Parathyroid adenoma (tissue), 2 donors: Measurements from ENCODE around the gene ULK4.

Source experiments
- H2AFZ ChIP-seq: fragments of 300-600 bp; sonication (generic); one replicate; pipeline ENCODE4 v1.7.0; 2017; ENCODE audit warnings: antibody characterized with exemption, mild to moderate bottlenecking
- H3K27ac ChIP-seq: fragments of 300-600 bp; sonication (generic); one replicate; pipeline ENCODE4 v1.7.0; 2017
- H3K27me3 ChIP-seq: fragments of 300-600 bp; sonication (generic); one replicate; pipeline ENCODE4 v1.7.0; 2017; ENCODE audit warnings: low read length; ENCODE audit not compliant: control insufficient read depth, insufficient read depth
- H3K36me3 ChIP-seq: fragments of 300-600 bp; sonication (generic); one replicate; pipeline ENCODE4 v1.7.0; 2017; ENCODE audit warnings: low read length; ENCODE audit not compliant: control insufficient read depth, insufficient read depth
- H3K4me1 ChIP-seq: fragments of 300-600 bp; sonication (generic); one replicate; pipeline ENCODE4 v1.7.0; 2017; ENCODE audit warnings: control low read depth
- H3K4me2 ChIP-seq: fragments of 300-600 bp; sonication (generic); one replicate; pipeline ENCODE4 v1.7.0; 2017; ENCODE audit warnings: low read length
- H3K4me3 ChIP-seq: fragments of 300-600 bp; sonication (generic); one replicate; pipeline ENCODE4 v1.7.0; 2017; ENCODE audit warnings: low read depth, low read length
- H3K79me2 ChIP-seq: fragments of 300-600 bp; sonication (generic); one replicate; pipeline ENCODE4 v1.7.0; 2017; ENCODE audit warnings: control low read depth
- H3K9ac ChIP-seq: fragments of 300-600 bp; sonication (generic); one replicate; pipeline ENCODE4 v1.7.0; 2017; ENCODE audit warnings: mild to moderate bottlenecking
- H3K9me3 ChIP-seq: fragments of 300-600 bp; sonication (generic); one replicate; pipeline ENCODE4 v1.7.0; 2017; ENCODE audit warnings: low read length; ENCODE audit not compliant: control insufficient read depth
- CTCF ChIP-seq: fragments of 300-600 bp; sonication (generic); IDR thresholded peaks from one replicate; pipeline ENCODE4 v1.7.0; 2017; ENCODE audit warnings: antibody characterized with exemption, mild to moderate bottlenecking
- donor health status: primary hyperparathyroidism.

ULK4 gene

DNA sequence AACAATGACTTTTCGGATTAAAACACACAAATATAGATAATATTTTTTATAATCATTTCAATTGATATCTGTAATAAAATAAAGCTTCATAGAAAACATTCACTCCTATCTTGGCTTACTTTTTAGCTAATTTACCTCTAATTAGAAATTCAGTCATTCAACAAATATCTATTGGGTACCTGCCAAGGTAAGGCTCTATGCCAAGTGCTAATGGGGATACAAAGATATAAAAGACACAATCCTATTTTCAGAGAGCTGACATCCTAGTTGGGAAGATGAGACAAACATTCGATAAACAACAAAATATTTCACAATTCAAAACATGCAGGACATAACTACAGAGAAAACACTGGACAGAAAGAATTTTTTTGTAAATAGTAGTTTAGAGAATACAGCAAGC lies 63.3 kb downstream of the ULK4 start:
- TF ChIP-seq CTCF = no peak
- H3K27me3 ChIP-seq = no peaks in the 10 kb centered on the region
- H3K79me2 ChIP-seq = no peaks in the 10 kb centered on the region
- H3K9me3 ChIP-seq = no peaks in the 10 kb centered on the region
- no peak overlapping the region for H3K27ac ChIP-seq
- H3K9ac ChIP-seq = no peak overlapping the region
- no peak overlapping the region for H3K4me2 ChIP-seq
- H3K36me3 ChIP-seq = no peaks in the 10 kb centered on the region
- no peak overlapping the region for H2AFZ ChIP-seq
- no peak overlapping the region for H3K4me3 ChIP-seq
- no peaks in the 10 kb centered on the region for H3K4me1 ChIP-seq

GRCh38 chr3:41893977-41894376 lies 67.9 kb downstream of the ULK4 start:
- Histone ChIP-seq H3K27ac (no peak overlapping the region), H3K79me2 (no peaks in the 10 kb centered on the region), H3K27me3 (no peaks in the 10 kb centered on the region), H3K4me2 (no peak overlapping the region), H3K9me3 (no peaks in the 10 kb centered on the region), H3K4me3 (no peak overlapping the region), H3K9ac (no peak overlapping the region), H2AFZ (no peak overlapping the region), H3K4me1 (peaks cover 4% of the 10 kb centered on the region), H3K36me3 (no peaks in the 10 kb centered on the region)
- TF ChIP-seq CTCF = peak; percentile 57

GRCh38 chr3:41888368-41889076 lies 73.4 kb downstream of the ULK4 start:
- TF ChIP-seq CTCF = no peak
- Histone ChIP-seq H3K27ac (no peak overlapping the region), H3K4me1 (peaks cover 4% of the 10 kb centered on the region), H3K4me2 (no peak overlapping the region), H3K9me3 (no peaks in the 10 kb centered on the region), H3K36me3 (no peaks in the 10 kb centered on the region), H3K79me2 (no peaks in the 10 kb centered on the region), H3K27me3 (no peaks in the 10 kb centered on the region), H3K9ac (no peak overlapping the region), H3K4me3 (no peak overlapping the region), H2AFZ (no peak overlapping the region)

DNA sequence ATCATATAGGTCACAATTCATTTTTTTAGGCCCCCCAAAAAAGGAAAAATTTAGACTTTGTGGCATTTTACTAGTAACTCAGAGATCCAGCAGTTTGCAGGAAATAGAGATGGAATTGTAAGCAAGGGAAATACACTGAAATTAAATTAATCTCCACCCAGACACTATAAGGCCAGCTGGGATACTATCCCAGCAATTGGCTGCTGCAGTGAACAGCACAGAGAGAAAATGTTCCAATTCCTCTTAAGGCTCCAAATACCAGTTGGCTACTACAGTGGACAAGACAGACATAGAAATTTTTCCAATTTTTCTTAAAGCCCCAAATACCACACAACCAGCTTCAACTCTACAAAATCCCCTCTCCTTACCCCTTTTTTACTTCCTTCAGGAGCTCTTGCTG lies 78.9 kb downstream of the ULK4 start:
- no peak overlapping the region for H3K9ac ChIP-seq
- no peak overlapping the region for H2AFZ ChIP-seq
- H3K27me3 ChIP-seq = no peaks in the 10 kb centered on the region
- no peak overlapping the region for H3K4me3 ChIP-seq
- no peak for TF ChIP-seq CTCF
- no peaks in the 10 kb centered on the region for H3K79me2 ChIP-seq
- no peaks in the 10 kb centered on the region for H3K9me3 ChIP-seq
- H3K36me3 ChIP-seq = no peaks in the 10 kb centered on the region
- H3K4me2 ChIP-seq = no peak overlapping the region
- H3K27ac ChIP-seq = no peak overlapping the region
- no peaks in the 10 kb centered on the region for H3K4me1 ChIP-seq

- Histone ChIP-seq H3K9me3 (no peaks in the 10 kb centered on the region), H3K4me1 (no peaks in the 10 kb centered on the region), H3K27me3 (no peaks in the 10 kb centered on the region), H2AFZ (no peak overlapping the region), H3K9ac (no peak overlapping the region), H3K36me3 (no peaks in the 10 kb centered on the region), H3K79me2 (no peaks in the 10 kb centered on the region), H3K27ac (no peak overlapping the region), H3K4me3 (no peak overlapping the region), H3K4me2 (no peak overlapping the region)
- peak; percentile 73 for TF ChIP-seq CTCF
Measured at GRCh38 chr3:41881233-41881821, 80.6 kb downstream of the ULK4 start.
